HG03575 (cell line): ENCODE results near the gene CDH2.

Source experiments
- ATAC-seq: cut with Tn5 transposase; IDR thresholded peaks from one replicate; pipeline ENCODE4 v1.9.1; 2021; ENCODE audit not compliant: unreplicated experiment, insufficient number of reproducible peaks, low FRiP score; ENCODE audit errors: extremely low read depth

The CDH2 gene

GRCh38 chr18:28065031-28065792, 111.7 kb downstream of the CDH2 start:
- no peak for ATAC-seq

- no peak for ATAC-seq
Observed at GRCh38 chr18:28063926-28064325, 113.0 kb downstream of the CDH2 start.

GRCh38 chr18:28063271-28063761, 113.6 kb downstream of the CDH2 start:
- ATAC-seq = no peak

- ATAC-seq = no peak
Observed at GRCh38 chr18:28062443-28062842, 114.5 kb downstream of the CDH2 start.

- ATAC-seq = no peak
Observed at GRCh38 chr18:28059861-28060260, 117.1 kb downstream of the CDH2 start.

GRCh38 chr18:28050545-28050944, 126.4 kb downstream of the CDH2 start:
- no peak for ATAC-seq

GRCh38 chr18:28048612-28049011, 128.3 kb downstream of the CDH2 start:
- no peak for ATAC-seq

- ATAC-seq = no peak
Observed at GRCh38 chr18:28045880-28046279, 131.1 kb downstream of the CDH2 start.

GRCh38 chr18:28045176-28045810, 131.6 kb downstream of the CDH2 start:
- ATAC-seq = no peak

GRCh38 chr18:28044036-28044435, 132.9 kb downstream of the CDH2 start:
- no peak for ATAC-seq

- no peak for ATAC-seq
Observed at GRCh38 chr18:28043631-28044030, 133.3 kb downstream of the CDH2 start.

- no peak for ATAC-seq
Observed at GRCh38 chr18:28041366-28041765, 135.6 kb downstream of the CDH2 start.

- no peak for ATAC-seq
Observed at GRCh38 chr18:28040716-28041115, 136.2 kb downstream of the CDH2 start.

- ATAC-seq = no peak
Observed at GRCh38 chr18:28040211-28040610, 136.7 kb downstream of the CDH2 start.

- ATAC-seq = no peak
Observed at GRCh38 chr18:28039691-28040090, 137.2 kb downstream of the CDH2 start.

- no peak for ATAC-seq
Observed at GRCh38 chr18:28039078-28039477, 137.9 kb downstream of the CDH2 start.

GRCh38 chr18:28036488-28036887, 140.4 kb downstream of the CDH2 start:
- no peak for ATAC-seq

GRCh38 chr18:28034567-28034966, 142.4 kb downstream of the CDH2 start:
- ATAC-seq = no peak

GRCh38 chr18:28032177-28032576, 144.8 kb downstream of the CDH2 start:
- ATAC-seq = no peak

GRCh38 chr18:28030458-28030857, 146.5 kb downstream of the CDH2 start:
- ATAC-seq = no peak
